AG04449 (cell line): Measurements from ENCODE around the gene LRRC9.

ENCODE experiments used
- CTCF ChIA-PET: fragments of 350-600 bp; formaldehyde crosslinking; extraction: SDS; loops from one replicate; lab custom pipeline; 2021; ENCODE audit warnings: antibody characterized with exemption; lab: Yijun Ruan, JAX
- POLR2A ChIA-PET: fragments of 400-600, 350-600 bp; formaldehyde crosslinking; extraction: SDS; loops from one replicate; lab custom pipeline; 2020; ENCODE audit warnings: antibody characterized with exemption, inconsistent platforms; lab: Yijun Ruan, JAX
- DNase-seq: peaks from one replicate; pipeline ENCODE4 v3.0.0-alpha.2; 2010; ENCODE audit warnings: low read depth, low spot score
- H3K4me3 ChIP-seq: 2 replicates; pipeline ENCODE4 v1.5.1; 2011; ENCODE audit warnings: low read depth, mild to moderate bottlenecking, control low read depth, low read length
- TF ChIP-seq, protein P1 (sequence below): IDR thresholded peaks from one replicate; pipeline ENCODE4 v1.5.1; 2011; ENCODE audit warnings: mild to moderate bottlenecking, moderate library complexity, low read length, control low read depth, inconsistent platforms; ENCODE audit not compliant: insufficient read depth; ENCODE audit errors: missing control alignments

LRRC9 gene

DNA sequence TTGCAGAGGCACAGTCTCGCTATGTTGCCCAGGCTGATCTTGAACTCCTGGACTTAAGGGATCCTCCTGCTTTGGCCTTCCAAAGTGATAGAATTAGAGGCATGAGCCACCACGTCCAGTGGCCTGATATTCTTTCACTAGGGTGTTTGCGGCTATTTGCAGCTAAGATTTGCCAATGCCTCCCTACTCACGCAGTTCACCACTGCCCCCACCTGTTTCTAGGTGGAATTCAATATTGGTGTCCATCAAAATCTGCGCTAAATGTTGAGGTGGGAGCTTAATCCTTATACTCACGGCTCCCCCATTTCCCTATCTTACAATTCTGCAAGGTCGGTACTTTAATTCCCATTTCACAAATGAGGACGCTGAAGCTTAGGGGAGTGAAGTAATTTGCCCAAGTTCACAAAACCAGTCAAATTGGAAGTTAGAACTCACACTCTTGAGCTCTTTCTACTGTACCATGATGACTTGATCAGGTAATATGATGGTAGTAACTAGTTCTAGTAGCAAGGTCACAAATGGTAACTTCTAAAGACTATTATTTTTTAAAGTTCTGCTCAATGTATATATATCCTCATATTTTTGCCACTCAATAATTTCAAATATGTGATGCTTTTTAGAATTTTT lies 22.1 kb upstream of the LRRC9 start:
- no peak for DNase-seq
- POLR2A ChIA-PET: no interaction called here
- TF ChIP-seq, protein P1, sequence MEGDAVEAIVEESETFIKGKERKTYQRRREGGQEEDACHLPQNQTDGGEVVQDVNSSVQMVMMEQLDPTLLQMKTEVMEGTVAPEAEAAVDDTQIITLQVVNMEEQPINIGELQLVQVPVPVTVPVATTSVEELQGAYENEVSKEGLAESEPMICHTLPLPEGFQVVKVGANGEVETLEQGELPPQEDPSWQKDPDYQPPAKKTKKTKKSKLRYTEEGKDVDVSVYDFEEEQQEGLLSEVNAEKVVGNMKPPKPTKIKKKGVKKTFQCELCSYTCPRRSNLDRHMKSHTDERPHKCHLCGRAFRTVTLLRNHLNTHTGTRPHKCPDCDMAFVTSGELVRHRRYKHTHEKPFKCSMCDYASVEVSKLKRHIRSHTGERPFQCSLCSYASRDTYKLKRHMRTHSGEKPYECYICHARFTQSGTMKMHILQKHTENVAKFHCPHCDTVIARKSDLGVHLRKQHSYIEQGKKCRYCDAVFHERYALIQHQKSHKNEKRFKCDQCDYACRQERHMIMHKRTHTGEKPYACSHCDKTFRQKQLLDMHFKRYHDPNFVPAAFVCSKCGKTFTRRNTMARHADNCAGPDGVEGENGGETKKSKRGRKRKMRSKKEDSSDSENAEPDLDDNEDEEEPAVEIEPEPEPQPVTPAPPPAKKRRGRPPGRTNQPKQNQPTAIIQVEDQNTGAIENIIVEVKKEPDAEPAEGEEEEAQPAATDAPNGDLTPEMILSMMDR: no peak
- no peak overlapping the region for H3K4me3 ChIP-seq
- CTCF ChIA-PET: interaction anchor here (1.3 to 2.2 kb wide), 3 partner anchors 190 to 390 kb away, joined by 4 to 17 read pairs (median 6); no protein-coding TSS in a partner anchor

DNA sequence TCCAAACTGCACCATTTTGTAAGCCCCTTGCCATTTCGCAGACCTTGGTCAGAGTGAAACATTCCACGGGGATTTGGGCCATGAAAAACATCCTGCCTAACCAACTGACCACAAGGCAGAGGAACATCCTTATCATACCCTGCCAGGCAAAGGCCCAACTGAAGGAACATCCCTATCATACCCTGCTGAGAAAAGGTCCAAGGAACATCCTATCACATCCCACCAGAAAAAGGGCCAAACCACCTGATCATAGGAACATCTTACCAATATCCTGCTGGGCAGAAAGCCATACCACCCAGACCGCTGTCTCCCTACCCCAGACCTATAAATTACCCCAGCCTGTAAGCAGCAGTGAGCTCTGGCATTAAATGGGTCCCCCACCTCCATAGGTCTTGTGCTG lies 19.4 kb upstream of the LRRC9 start:
- POLR2A ChIA-PET: no interaction called here

DNA sequence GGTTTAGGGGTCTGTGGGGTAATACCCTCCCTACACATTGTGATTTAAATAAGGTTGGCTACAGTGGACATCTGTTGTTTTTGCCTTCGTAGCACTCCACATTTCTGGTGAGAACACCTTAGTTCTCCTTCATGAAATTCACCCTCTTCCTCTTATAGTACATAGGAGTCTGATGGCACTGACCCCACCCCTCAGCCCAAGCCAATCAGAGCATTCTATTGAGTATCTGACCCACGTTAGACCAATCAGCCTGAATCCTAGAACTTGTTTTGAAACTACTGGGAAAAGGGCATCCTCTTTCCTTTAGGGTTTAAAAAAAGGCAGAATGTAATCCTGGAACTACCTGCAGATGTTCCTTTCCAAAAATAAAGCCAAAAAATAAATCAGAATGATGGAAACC lies 15.8 kb upstream of the LRRC9 start:
- CTCF ChIA-PET: no interaction called here
- TF ChIP-seq, protein P1: no peak
- POLR2A ChIA-PET: no interaction called here
- H3K4me3 ChIP-seq: no peak overlapping the region
- no peak for DNase-seq

More for the DNA sequence above, 19.4 kb upstream of the LRRC9 start:
- TF ChIP-seq, protein P1: no peak
- no peak for DNase-seq
- no peak overlapping the region for H3K4me3 ChIP-seq
- CTCF ChIA-PET: no interaction called here

DNA sequence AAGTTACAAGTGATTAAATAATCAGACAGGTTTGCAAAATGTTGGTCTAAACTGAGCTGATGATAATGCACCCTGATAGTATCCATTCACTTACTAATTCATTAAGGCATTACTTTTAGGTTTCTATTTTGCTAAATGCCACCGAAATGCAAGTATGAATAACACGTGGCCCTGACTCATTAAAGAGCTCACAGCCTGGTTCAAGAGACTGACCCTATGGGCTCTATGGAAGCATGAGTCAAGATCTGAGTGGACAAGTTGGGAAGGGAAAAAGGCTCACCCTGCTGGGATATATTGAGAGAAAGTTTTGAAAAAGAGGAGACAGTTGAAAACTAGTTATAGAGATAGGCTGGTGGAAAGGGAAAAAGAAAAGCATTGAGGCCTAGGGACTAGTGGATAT lies 14.8 kb upstream of the LRRC9 start:
- POLR2A ChIA-PET: no interaction called here
- CTCF ChIA-PET: interaction anchor here (0.8 kb wide), 1 partner anchor 59 kb away, joined by 3 read pairs; no protein-coding TSS in a partner anchor
- no peak for DNase-seq
- TF ChIP-seq, protein P1: no peak
- no peak overlapping the region for H3K4me3 ChIP-seq

DNA sequence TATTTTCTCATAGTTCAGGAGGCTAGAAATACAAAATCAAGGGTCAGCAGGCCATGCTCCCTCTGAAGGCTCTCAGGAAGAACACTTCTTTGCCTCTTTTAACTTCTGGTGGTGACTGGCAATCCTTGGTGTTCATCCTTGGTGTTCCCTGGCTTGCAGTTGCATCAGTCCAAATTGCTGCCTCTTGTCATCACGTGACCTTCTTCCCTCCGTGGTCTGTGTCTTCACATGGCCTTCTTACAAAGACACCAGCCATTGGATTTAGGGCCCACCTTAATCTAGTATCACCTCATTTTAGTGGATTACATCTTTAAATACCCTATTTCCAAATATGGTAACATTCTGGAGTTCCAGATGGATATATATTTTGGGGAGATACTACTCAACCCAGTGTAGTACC lies 7.5 kb upstream of the LRRC9 start:
- TF ChIP-seq, protein P1: no peak
- no peak for DNase-seq
- H3K4me3 ChIP-seq: no peak overlapping the region
- ChIA-PET CTCF (no interaction called here), POLR2A (no interaction called here)

DNA sequence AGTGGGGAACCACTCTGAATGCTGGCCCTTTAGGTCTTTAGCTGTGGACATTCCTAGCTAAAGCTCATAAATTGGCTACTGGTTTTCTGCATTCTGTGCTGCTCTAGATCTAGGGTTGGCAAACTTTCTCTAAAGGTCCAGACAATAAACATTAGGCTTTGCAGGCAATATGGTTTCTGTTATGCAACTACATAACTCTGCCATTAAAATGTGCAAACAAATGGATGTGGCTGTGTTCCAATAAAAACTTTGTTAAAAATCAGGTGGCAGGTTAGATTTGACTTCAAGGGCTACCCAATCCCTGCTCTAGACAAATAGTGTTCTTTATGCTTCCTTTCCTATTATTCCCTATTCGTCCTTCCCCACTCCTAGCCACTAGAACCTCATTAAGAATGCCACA lies 6.8 kb upstream of the LRRC9 start:
- TF ChIP-seq, protein P1: no peak
- POLR2A ChIA-PET: no interaction called here
- no peak for DNase-seq
- H3K4me3 ChIP-seq: no peak overlapping the region
- CTCF ChIA-PET: no interaction called here
